ENCODE measurements around the gene MYF5.

- no peak for TF ChIP-seq POLR2A (IDR thresholded peaks at IDR 0.05)
- TF ChIP-seq CTCF (IDR thresholded peaks at IDR 0.05) = no peak
These were observed 40.2 kb downstream of the MYF5 start for GRCh38 chr12:80756875-80757274.

Data from uterus (tissue), 2 donors.